Measurements from ENCODE around the gene GTPBP2.

The GTPBP2 gene

GRCh38 chr6:43644940-43645612 is 16.0 kb upstream of the GTPBP2 start, which contains the start of gene RSPH9 (continued):
- TF ChIP-seq ZNF211 (tag by site-specific recombination; IDR thresholded peaks at IDR 0.05; ENCODE audit: low read depth) (no peak), REPIN1 (tag by site-specific recombination; IDR thresholded peaks at IDR 0.05; ENCODE audit: low read depth) (no peak), ZNF777 (tag by site-specific recombination; IDR thresholded peaks at IDR 0.05; ENCODE audit: borderline replicate concordance) (0 out of 2 replicates have a peak, but pooled peaks have one; percentile 63), KLF8 (tag by site-specific recombination; IDR thresholded peaks at IDR 0.05) (peak; percentile 74), ZSCAN4 (tag by site-specific recombination; IDR thresholded peaks at IDR 0.05) (no peak), ZNF510 (tag by site-specific recombination; IDR thresholded peaks at IDR 0.05; ENCODE audit: insufficient replicate concordance) (no peak), ZNF157 (tag by site-specific recombination; IDR thresholded peaks at IDR 0.05) (no peak), ZNF664 (tag by site-specific recombination; IDR thresholded peaks at IDR 0.05) (no peak), SCRT2 (tag by site-specific recombination; IDR thresholded peaks at IDR 0.05) (no peak), ZNF677 (tag by site-specific recombination; IDR thresholded peaks at IDR 0.05) (no peak), ZNF561 (tag by site-specific recombination; IDR thresholded peaks at IDR 0.05; ENCODE audit: borderline replicate concordance) (no peak), ZNF37A (tag by site-specific recombination; IDR thresholded peaks at IDR 0.05) (no peak), ZIC2 (tag by site-specific recombination; IDR thresholded peaks at IDR 0.05) (0 out of 2 replicates have a peak, but pooled peaks have one; percentile 12), ZNF132 (tag by site-specific recombination; IDR thresholded peaks at IDR 0.05; ENCODE audit: borderline replicate concordance) (no peak), ZBTB48 (tag by site-specific recombination; IDR thresholded peaks at IDR 0.05) (no peak), GLI2 (tag by site-specific recombination; IDR thresholded peaks at IDR 0.05; ENCODE audit: borderline replicate concordance, low read depth) (no peak), BCL11A (tag by site-specific recombination; IDR thresholded peaks at IDR 0.05; ENCODE audit: low read depth) (no peak), ZNF202 (tag by site-specific recombination; IDR thresholded peaks at IDR 0.05; ENCODE audit: borderline replicate concordance) (no peak), ZNF623 (tag by site-specific recombination; IDR thresholded peaks at IDR 0.05) (no peak), ZNF549 (tag by site-specific recombination; IDR thresholded peaks at IDR 0.05) (no peak), ZNF221 (tag by site-specific recombination; IDR thresholded peaks at IDR 0.05; ENCODE audit: borderline replicate concordance) (no peak), KLF1 (tag by site-specific recombination; IDR thresholded peaks at IDR 0.05) (peak; percentile 93), ZNF660 (tag by site-specific recombination; IDR thresholded peaks at IDR 0.05) (no peak), RBAK (tag by site-specific recombination; IDR thresholded peaks at IDR 0.05) (no peak), GFI1B (tag by site-specific recombination; IDR thresholded peaks at IDR 0.05) (no peak)
- TF ChIP-seq, protein P1, sequence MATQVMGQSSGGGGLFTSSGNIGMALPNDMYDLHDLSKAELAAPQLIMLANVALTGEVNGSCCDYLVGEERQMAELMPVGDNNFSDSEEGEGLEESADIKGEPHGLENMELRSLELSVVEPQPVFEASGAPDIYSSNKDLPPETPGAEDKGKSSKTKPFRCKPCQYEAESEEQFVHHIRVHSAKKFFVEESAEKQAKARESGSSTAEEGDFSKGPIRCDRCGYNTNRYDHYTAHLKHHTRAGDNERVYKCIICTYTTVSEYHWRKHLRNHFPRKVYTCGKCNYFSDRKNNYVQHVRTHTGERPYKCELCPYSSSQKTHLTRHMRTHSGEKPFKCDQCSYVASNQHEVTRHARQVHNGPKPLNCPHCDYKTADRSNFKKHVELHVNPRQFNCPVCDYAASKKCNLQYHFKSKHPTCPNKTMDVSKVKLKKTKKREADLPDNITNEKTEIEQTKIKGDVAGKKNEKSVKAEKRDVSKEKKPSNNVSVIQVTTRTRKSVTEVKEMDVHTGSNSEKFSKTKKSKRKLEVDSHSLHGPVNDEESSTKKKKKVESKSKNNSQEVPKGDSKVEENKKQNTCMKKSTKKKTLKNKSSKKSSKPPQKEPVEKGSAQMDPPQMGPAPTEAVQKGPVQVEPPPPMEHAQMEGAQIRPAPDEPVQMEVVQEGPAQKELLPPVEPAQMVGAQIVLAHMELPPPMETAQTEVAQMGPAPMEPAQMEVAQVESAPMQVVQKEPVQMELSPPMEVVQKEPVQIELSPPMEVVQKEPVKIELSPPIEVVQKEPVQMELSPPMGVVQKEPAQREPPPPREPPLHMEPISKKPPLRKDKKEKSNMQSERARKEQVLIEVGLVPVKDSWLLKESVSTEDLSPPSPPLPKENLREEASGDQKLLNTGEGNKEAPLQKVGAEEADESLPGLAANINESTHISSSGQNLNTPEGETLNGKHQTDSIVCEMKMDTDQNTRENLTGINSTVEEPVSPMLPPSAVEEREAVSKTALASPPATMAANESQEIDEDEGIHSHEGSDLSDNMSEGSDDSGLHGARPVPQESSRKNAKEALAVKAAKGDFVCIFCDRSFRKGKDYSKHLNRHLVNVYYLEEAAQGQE (tag by site-specific recombination; IDR thresholded peaks at IDR 0.05), result no peak
- TF ChIP-seq, protein P2, sequence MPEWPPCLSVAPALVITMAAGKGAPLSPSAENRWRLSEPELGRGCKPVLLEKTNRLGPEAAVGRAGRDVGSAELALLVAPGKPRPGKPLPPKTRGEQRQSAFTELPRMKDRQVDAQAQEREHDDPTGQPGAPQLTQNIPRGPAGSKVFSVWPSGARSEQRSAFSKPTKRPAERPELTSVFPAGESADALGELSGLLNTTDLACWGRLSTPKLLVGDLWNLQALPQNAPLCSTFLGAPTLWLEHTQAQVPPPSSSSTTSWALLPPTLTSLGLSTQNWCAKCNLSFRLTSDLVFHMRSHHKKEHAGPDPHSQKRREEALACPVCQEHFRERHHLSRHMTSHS (tag by site-specific recombination; IDR thresholded peaks at IDR 0.05), result no peak
- TF ChIP-seq, protein P3, sequence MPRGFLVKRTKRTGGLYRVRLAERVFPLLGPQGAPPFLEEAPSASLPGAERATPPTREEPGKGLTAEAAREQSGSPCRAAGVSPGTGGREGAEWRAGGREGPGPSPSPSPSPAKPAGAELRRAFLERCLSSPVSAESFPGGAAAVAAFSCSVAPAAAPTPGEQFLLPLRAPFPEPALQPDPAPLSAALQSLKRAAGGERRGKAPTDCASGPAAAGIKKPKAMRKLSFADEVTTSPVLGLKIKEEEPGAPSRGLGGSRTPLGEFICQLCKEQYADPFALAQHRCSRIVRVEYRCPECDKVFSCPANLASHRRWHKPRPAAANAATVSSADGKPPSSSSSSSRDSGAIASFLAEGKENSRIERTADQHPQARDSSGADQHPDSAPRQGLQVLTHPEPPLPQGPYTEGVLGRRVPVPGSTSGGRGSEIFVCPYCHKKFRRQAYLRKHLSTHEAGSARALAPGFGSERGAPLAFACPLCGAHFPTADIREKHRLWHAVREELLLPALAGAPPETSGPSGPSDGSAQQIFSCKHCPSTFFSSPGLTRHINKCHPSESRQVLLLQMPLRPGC (tag by site-specific recombination; IDR thresholded peaks at IDR 0.05), result no peak
- TF ChIP-seq, protein P4, sequence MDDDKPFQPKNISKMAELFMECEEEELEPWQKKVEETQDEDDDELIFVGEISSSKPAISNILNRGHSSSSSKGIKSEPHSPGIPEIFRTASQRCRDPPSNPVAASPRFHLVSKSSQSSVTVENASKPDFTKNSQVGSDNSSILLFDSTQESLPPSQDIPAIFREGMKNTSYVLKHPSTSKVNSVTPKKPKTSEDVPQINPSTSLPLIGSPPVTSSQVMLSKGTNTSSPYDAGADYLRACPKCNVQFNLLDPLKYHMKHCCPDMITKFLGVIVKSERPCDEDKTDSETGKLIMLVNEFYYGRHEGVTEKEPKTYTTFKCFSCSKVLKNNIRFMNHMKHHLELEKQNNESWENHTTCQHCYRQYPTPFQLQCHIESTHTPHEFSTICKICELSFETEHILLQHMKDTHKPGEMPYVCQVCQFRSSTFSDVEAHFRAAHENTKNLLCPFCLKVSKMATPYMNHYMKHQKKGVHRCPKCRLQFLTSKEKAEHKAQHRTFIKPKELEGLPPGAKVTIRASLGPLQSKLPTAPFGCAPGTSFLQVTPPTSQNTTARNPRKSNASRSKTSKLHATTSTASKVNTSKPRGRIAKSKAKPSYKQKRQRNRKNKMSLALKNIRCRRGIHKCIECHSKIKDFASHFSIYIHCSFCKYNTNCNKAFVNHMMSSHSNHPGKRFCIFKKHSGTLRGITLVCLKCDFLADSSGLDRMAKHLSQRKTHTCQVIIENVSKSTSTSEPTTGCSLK (tag by site-specific recombination; IDR thresholded peaks at IDR 0.05), result no peak
- TF ChIP-seq, protein P5, sequence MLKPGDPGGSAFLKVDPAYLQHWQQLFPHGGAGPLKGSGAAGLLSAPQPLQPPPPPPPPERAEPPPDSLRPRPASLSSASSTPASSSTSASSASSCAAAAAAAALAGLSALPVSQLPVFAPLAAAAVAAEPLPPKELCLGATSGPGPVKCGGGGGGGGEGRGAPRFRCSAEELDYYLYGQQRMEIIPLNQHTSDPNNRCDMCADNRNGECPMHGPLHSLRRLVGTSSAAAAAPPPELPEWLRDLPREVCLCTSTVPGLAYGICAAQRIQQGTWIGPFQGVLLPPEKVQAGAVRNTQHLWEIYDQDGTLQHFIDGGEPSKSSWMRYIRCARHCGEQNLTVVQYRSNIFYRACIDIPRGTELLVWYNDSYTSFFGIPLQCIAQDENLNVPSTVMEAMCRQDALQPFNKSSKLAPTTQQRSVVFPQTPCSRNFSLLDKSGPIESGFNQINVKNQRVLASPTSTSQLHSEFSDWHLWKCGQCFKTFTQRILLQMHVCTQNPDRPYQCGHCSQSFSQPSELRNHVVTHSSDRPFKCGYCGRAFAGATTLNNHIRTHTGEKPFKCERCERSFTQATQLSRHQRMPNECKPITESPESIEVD (tag by site-specific recombination; IDR thresholded peaks at IDR 0.05), result no peak
